IMR-90 (cell line): ENCODE measurements around the gene CFD.

ENCODE experiments used
- CEBPB ChIP-seq: IDR thresholded peaks from 2 replicates; pipeline ENCODE4 v1.6.1; 2012; ENCODE audit warnings: low read depth, low read length, improper control_type of control experiment
- CHD1 ChIP-seq: IDR thresholded peaks from 2 replicates; pipeline ENCODE4 v1.6.1; 2012; ENCODE audit warnings: low read depth, low read length, improper control_type of control experiment
- MAZ ChIP-seq: IDR thresholded peaks from 2 replicates; pipeline ENCODE4 v1.6.1; 2012; ENCODE audit warnings: low read depth, mild to moderate bottlenecking, low read length, improper control_type of control experiment, moderate library complexity, borderline replicate concordance
- POLR2A ChIP-seq: IDR thresholded peaks from 2 replicates; pipeline ENCODE4 v1.6.1; 2012; ENCODE audit warnings: mild to moderate bottlenecking, low read depth, low read length
- RAD21 ChIP-seq: IDR thresholded peaks from 2 replicates; pipeline ENCODE4 v1.6.1; 2012; ENCODE audit warnings: low read length, improper control_type of control experiment
- RCOR1 ChIP-seq: IDR thresholded peaks from 2 replicates; pipeline ENCODE4 v1.6.1; 2012; ENCODE audit warnings: mild to moderate bottlenecking, low read length, improper control_type of control experiment; ENCODE audit not compliant: insufficient replicate concordance
- RFX5 ChIP-seq: IDR thresholded peaks from 2 replicates; pipeline ENCODE4 v1.8.0; 2012; ENCODE audit warnings: low read depth, mild to moderate bottlenecking, low read length, moderate library complexity
- TF ChIP-seq, protein P1 (sequence below): conservative IDR thresholded peaks from 2 replicates; pipeline ENCODE4 v1.5.1; 2012; ENCODE audit warnings: mild to moderate bottlenecking, low read depth, low read length, improper control_type of control experiment
- TF ChIP-seq, protein P2 (sequence below): fragments of 150-350 bp; IDR thresholded peaks from 2 replicates; pipeline ENCODE4 v1.6.1; 2016; ENCODE audit warnings: low read depth, mild to moderate bottlenecking, low read length, moderate library complexity, borderline replicate concordance

DNA sequence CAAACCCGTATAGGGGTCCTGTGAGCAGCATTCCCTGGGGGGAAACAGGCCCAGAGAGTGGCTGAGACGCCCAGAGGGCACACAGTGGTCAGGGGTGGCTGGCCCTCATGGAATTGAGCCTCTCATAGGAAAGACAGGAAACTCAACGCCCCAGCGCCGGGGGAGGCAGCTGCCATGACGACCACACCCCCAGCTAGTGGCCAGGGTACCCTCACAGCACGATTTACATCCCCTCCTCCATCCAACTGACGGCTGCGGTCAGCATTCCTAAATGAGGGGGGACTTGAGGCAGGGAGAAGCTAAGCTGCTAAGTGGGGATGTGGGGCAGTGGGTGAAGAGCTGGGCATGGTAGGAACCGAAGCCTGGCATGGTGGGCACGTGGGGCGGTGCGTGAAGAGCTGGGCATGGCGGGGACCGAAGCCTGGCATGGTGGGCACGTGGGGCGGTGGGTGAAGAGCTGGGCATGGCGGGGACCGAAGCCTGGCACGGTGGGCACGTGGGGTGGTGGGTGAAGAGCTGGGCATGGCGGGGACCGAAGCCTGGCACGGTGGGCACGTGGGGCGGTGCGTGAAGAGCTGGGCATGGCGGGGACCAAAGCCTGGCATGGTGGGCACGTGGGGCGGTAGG lies 23.5 kb downstream of the CFD start:
- TF ChIP-seq, protein P1, sequence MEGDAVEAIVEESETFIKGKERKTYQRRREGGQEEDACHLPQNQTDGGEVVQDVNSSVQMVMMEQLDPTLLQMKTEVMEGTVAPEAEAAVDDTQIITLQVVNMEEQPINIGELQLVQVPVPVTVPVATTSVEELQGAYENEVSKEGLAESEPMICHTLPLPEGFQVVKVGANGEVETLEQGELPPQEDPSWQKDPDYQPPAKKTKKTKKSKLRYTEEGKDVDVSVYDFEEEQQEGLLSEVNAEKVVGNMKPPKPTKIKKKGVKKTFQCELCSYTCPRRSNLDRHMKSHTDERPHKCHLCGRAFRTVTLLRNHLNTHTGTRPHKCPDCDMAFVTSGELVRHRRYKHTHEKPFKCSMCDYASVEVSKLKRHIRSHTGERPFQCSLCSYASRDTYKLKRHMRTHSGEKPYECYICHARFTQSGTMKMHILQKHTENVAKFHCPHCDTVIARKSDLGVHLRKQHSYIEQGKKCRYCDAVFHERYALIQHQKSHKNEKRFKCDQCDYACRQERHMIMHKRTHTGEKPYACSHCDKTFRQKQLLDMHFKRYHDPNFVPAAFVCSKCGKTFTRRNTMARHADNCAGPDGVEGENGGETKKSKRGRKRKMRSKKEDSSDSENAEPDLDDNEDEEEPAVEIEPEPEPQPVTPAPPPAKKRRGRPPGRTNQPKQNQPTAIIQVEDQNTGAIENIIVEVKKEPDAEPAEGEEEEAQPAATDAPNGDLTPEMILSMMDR: no peak
- TF ChIP-seq RCOR1 (no peak), POLR2A (no peak), RAD21 (no peak), CHD1 (no peak), CEBPB (no peak), MAZ (no peak), RFX5 (no peak)
- TF ChIP-seq, protein P2, sequence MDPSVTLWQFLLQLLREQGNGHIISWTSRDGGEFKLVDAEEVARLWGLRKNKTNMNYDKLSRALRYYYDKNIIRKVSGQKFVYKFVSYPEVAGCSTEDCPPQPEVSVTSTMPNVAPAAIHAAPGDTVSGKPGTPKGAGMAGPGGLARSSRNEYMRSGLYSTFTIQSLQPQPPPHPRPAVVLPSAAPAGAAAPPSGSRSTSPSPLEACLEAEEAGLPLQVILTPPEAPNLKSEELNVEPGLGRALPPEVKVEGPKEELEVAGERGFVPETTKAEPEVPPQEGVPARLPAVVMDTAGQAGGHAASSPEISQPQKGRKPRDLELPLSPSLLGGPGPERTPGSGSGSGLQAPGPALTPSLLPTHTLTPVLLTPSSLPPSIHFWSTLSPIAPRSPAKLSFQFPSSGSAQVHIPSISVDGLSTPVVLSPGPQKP: no peak
